GM23248 (cell line): ENCODE data around the gene ELOVL5.

Experiments used
- EZH2 ChIP-seq: fragments of 200-600 bp; sonication (generic); IDR thresholded peaks from 2 replicates; pipeline ENCODE4 v1.6.1; 2018; ENCODE audit warnings: antibody characterized with exemption, mild to moderate bottlenecking; ENCODE audit not compliant: insufficient read depth, poor library complexity, severe bottlenecking
- EZH2phosphoT487 ChIP-seq: fragments of 200-600 bp; sonication (generic); IDR thresholded peaks from 2 replicates; pipeline ENCODE4 v1.6.1; 2018; ENCODE audit warnings: antibody characterized with exemption, moderate library complexity, mild to moderate bottlenecking, low read depth; ENCODE audit not compliant: insufficient read depth

DNA sequence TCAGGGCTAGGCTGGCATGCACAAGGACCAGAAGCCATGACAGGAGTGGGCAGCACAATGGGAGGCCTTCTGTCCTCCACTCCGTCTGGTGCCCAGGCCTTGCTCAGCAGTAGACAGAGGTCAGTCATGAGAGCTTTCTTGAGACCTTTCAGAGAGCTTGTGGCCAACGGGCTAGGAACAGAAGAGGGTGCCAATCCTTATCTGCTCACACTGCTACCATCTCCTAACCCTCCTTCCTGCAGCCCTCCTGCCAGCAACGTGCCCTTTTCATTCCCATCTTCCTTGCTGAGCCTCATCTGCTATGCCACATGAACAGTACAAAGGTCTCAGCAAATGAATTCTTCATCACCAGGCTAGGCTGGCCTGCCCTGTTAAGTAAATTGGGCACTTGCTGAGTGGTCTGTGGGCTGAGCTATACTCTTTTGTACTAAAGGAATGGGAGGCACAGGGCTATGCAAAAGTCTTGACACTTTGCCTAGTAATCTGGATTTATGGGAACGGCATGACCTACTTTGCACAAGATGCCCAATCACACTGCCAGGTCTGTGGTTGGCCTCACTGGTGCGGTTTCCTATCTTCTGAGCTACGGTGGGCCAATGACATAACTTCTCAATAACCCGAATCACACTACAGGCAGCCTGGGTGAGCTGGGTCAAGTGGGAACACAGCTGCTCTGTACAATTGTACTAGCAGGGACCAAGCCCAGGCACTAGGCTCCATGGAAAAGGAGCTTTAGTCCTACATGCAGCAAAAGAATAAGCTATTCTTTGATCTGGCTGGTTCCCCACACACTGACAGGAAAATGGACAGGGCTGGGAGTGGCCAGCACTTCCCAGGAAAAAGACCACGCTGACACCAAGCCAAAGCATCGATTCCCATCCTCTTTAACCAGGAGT, 47.8 kb downstream of the ELOVL5 start:
- TF ChIP-seq EZH2phosphoT487 (no peak), EZH2 (no peak)
